Measurements from ENCODE around the gene PMEPA1.

DNA sequence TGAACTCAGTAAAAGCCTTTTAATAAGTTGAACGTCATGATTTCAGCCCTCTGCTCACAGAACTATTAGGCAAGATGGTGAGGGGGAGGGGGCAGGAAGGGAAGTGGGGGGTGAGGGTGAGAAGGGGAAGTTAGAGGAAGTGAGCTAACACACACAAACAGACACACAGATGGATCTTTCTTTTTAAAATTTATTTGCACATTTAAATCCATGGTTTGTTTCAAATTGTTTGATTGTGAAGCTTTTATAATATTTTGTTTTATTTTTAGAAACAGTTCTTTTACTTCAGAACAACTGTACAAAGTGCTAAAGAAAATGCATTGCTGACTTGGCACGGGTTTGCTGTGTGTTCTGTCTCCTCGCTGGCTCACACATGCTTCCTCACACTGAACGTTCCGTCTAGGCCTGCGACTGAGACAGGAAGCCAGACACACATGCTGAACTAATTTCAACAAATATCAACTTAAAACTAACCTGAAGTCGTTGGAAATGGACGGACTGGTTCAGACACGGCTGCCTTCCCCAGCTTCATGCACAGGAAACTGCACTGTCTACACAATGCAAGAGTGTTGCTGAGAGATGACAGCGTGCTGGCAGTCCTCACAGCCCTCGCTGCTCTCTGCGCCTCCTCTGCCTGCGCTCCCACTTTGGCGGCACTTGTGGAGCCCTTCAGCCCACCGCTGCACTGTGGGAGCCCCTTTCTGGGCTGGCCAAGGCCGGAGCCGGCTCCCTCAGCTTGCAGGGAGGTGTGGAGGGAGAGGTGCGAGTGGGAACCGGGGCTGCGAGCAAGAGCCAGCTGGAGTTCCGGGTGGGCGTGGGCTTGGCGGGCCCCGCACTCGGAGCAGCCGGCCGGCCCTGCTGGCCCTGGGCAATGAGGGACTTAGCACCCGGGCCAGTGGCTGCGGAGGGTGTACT, 81.5 kb downstream of the PMEPA1 start:
- TF ChIP-seq CTCF (IDR thresholded peaks at IDR 0.05 in 8 of 11, conservative IDR thresholded peaks at IDR 0.05 in 3 of 11) (no peak), POLR2A (IDR thresholded peaks at IDR 0.05) (no peak), POLR2AphosphoS5 (IDR thresholded peaks at IDR 0.05) (peak; percentile 30 to 60 (median 51))
